NCI-H187 treated with DMSO at 0.1 percent for 48 hours (cell line): Measurements from ENCODE around the gene RNF4.
"Not testable (repeated sequence)": the region's sequence is repeated elsewhere in the genome, so short reads cannot be mapped to it uniquely, and the experiment has no call there.

Experiments
- DNase-seq: peaks from one replicate; lab custom pipeline; 2025; lab: John Stamatoyannopoulos, UW

The RNF4 gene

DNA sequence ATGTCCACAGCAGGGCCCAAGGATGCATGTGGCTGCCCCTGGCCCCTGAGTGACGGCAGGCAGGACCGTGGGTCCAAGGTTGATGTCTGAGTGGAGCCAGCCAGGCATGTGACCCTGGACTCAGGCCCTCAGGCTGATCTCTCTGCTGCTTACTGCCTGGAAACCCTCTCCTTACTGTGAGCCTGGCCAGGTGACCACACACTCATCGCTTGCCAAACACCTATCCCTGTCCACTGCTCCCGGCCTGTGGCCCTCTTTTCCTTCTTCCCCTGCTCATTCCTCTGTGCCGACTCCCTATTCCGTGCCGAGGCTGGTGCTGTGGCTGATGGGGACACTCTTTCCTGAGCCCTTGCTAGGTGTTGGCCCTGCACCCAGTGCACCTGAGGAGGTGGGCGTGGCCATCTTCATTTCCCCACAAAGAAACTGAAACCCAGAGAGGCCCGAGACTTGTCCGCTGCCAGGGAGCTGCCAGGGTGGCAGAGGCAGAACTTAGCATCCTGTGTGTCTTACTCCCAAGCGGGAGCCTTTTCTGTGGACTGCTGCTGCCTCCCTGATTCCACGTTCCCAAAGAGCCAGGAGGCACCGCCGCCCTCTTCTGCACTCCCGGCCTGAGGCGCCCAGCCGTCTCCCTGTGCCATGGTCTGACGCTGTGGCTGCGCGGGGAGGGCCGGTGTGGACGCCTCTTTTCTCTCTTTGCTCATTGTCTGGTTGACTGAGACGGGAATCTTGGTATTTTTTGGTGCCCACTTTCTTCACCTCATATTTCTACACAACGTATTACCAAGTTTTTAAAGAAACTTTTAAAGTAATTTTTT lies 11.2 kb upstream of the RNF4 start:
- no peak for DNase-seq

DNA sequence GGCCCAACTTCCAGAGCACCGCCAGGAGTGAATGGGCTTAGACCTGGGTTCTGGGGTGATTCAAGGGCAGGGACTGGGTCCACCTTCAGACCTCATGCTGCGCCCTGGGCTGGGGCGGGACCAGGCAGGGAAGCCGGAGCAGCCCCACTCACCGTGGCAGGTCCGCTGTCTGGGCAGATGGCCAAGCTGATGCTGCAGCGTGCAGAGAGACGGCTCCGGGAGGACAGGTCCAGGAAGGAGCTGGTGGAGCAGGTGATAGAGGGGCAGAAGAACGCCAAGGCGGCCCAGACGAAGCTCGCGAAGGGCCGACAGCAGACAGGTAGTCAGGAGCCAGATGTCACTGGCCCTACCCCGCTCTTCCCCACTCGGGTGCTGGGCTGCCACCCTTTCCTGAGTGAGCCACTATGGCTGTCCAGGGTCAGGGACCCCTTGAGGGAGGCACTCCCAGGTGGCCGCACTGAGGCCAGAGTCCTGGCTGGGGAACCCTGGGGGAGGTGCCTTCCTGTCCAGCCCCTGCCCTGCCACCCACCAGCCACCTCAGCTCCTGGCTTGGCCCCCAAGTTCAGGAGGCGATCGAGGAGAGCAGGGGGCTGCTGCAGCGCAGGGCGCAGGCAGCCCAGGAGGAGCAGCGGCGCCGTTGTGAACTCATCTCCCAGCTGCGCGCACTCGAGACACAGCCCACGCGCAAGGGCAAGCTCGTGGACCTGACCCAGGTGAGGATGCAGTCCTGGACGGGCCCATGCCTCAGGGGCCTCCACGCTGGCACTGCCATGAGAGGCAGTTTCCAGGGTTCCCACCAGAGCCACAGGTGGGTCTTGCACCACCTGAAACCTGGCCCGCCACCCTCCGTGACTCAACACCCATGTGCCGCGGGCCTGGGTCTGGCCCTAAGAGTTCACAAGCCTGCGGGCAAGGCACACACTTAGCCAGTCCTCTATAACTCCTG lies 10.1 kb upstream of the RNF4 start:
- no peak for DNase-seq

DNA sequence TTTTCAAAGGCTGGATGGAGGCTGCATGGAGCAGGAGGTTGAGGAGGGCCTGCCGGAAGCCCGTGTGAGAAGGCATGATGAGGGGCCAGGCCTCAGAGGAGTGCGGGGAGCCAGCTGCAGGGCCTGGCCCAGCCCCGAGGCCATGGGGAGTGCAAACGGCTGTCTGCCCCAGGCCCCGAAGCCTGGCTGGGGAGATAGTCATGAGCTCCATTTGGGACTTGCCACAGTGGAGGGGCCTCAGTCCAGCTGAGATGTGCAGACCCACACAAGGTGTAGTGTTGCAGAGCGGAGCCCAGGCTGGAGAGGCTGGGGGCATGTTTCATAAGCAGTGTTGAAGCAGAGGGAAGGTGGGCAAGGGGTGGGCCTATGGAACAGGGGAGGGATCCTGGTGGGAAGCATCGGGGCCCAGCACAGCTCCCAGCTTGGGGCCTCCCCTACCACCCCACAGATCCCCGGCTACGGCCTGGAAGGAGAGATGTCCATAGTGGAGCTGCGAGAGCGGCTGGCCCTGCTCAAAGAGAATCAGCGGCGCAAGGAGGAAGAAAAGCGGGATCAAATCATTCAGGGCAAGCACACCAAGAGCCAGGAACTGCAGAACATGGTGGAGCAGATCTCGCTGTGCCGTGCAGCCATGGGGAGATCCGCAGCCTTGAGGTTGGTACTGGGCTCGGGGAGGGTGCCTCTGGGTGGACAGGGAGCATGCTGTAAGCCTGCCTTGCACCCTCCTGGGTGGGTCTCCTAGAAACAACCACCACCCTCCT lies 9.1 kb upstream of the RNF4 start:
- DNase-seq: no peak

DNA sequence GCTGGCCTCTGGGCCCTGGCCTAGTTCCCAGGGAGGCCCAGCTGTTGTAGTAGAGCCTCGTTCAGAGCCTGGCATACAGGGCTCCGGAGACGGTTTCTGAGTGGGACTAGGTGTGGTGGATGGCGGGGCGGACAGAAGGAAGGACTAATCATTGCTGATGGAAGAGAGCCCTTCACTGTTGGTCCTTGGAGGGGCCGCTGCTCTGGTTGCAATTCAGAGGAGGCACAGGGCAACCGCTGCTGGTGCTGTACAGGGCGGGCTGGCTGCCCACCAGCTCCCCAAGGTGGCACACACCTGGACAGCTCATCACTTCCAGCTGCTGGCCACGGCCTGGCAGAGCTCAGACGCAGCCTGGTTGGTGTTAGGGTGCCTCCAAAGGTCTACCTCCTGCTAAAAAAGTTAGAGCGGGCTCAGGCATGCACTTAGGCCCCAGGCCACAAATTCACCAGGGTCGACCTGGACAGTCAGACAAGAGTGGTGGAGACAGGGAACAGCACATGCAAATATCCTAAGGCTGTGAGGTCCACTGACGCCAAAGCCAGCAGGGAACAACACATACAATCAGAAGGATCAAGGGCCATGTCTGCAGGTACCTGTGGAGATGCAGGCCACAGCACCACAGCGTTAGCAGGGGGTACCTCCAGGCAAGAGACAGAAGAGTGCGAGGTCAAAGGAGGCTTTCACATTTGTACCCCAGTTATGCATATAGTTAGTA lies 7.5 kb upstream of the RNF4 start:
- no peak for DNase-seq

DNA sequence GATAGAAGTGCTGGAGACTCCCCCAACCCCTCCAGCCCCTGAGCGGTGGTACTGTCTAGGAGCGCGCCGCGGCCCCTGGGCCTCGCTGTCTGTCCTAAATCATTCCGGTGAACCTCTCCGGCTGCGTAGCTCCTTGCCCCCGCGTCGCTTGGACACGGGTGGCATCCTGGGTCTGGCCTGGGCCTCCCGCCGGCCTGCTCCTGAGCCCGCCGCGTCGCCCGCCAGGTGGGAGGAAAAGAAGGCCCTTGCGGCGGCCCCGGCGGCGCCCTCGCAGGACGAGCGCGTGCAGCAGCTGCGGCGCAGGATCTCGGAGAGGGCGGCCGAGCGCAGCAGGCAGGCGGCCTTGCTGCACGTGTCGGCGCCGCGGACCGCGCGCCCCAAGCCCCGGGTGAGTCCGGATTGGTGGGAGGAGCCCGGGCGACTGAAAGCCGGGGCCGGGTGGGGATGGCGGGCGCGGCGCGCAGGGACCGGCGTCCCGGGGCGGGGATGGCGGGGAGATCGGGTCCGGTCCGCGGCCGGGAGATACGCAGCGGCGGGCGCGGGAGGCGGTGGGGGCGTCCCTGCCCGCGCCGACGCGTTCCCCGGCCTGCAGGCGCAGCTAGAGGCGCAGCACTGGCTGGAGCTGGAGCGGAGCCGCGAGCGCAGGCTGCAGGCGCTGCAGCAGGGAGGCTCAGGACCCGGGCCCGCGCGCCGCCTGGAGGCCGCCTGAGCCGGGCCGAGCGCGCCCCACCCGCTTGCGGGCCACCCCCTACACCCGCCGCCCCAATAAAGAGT lies 6.5 kb upstream of the RNF4 start:
- DNase-seq: no peak

DNA sequence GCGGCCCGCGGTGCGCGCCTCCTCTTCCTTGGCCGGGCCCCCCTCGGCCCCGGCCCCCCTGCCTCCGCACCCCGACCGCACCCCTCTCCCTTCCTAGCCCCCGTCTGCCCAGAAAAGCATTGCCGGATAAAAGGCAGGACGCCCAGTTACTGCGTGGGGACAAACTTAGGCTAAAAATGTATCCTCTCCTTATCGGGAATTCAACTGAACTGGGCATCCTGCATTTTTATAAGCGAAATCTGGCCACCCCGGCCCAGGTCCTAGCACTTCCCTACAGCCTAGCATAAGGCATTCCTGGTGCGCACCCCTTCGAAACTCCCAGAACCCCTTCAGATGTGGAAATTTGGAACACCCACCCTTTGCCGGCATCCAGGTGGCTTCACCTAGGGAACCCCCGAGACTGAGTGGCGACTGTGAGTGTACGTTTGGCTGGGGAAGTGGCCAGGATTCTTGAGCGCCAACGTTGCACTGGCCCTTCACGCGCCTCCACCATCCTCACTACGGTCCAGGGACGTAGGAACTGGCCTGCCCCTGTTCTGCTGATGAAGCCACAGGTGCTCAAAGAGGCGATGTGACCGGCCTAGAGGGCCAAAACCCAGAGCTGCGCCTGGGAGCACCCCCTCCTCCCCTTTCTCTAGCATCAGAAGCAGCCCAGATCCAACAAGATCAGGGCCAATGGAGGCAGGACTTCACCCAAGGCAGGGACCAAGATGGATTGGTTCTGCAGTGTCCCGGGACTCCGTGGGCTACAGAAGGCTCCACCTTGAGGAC lies 5.7 kb upstream of the RNF4 start:
- DNase-seq: no peak

DNA sequence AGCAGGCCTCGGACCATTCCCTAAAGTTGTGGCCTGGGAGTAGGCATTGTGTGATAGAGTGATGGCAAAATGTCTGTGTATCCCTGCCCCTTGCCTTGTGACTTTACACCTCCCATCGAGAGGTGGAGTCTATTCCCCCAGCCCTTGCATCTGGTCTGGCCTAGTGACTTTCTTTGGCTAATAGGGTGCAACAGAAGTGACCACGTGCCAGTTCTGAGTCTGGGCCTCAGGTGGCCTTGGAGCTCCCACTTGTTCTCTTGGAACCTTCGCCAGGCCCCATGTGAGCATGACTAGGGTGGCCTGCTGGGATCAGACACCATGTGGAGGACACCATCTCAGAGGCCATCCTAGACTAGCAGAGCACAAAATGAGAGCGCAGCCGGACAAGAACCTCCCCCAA lies 3.9 kb upstream of the RNF4 start:
- DNase-seq: no peak

DNA sequence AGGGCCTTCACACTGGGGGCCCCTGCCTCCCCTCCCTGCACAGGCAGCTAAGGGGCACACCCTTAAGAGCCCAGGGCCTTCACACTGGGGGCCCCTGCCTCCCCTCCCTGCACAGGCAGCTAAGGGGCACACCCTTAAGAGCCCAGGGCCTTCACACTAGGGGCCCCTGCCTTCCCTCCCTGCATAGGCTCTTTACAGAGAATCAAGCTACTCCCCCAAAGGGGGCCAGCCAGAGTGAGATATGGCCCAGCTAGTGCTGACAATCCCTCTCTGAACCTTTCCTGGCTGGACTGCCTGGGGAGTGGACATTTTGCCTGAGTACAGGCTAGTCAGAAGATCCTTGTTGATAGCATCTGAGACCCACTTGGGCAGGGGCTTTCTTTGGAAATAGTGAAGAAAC lies 3.4 kb upstream of the RNF4 start:
- not testable (repeated sequence) for DNase-seq

DNA sequence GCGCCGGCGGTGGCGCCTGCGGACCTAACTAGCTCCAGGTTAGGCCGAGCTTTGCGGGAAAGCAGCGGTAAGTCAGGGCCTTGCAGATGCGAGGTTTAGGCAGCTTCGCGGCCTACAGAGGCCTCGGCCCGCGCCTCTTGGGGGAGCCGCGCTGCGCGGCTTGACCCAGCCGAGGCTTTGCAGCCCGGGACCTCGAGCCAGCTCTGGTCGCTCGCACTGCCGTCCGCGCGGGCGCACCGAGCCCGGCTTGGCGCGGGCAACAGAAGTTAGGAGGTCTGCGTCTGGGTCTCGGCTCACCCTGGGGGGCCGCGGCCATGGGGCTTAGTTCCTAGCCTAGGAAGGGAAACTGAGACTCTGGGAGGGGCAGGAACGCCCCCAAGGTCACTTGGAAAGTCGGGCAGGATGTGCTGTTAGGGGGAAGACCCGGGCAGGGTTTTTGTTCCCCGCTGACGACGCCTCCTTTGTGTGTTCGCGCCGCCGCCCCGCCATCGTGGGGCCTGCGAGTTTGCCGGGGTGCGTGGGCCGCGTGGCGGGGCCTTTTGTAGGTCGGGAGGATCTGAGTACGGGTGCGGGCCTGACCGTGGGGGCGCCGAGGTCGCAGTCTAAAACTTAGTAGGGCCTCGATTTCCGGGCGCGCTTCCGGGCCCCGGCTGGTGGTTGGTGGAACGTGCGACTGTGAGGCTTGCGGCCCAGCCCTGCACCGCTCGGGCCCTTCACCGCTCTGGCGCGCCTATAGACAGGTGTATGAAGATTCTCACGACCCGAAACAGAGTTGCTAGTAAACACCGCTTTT lies 482 bp downstream of the RNF4 start:
- DNase-seq: no peak

DNA sequence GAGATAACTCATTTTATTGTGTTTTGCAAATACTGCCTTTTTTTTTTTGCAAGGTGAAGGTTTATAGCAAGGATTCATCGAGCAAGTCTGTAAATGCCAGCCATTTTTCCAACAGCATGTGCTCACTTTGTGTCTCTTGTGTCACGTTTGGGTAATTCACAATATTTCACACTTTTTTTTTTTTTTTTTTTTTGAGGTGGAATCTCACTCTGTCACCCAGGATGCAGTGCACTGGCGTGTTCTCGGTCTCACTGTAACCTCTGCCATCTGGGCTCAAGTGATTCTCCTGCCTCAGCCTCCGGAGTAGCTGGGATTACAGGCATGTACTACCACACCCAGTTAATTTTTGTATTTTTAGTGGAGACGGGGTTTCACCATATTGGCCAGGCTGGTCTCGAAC lies 1.9 kb downstream of the RNF4 start:
- DNase-seq: no peak

DNA sequence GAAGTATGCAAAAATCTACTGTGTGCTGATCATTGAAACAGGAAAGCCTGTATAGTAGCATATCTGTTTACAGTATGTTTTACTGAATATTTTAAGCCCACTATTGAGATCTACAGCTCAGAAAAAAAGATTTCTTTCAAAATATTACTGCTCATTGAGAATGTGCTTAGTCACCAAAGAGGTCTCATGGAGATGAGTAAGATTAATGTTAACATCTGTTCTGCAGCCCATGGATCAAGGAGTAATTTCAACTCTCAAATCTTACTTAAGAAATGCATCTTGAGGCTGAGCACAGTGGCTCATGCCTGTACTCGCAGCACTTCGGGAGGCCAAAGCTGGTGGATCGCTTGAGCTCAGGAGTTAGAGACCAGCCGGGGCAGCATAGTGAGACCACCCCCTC lies 3.3 kb downstream of the RNF4 start:
- no peak for DNase-seq

DNA sequence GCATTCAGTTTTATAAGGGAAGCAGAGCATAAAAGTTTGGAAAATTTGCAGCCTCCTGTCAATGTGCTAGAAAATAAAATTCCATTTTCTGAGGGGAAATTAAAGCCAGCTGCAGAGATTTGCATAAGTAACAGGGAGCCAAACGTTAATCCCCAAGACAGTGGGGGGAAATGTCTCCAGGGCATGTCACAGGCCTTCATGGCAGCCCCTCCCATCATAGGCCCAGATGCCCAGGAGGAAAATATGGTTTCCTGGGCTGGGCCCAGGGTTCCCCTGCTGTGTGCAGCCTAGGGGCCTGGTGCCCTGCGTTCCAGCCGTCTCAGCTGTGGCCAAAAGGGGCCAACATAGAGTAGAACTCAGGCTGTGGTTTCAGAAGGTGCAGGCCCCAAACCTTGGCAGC lies 9.3 kb downstream of the RNF4 start:
- DNase-seq: no peak

DNA sequence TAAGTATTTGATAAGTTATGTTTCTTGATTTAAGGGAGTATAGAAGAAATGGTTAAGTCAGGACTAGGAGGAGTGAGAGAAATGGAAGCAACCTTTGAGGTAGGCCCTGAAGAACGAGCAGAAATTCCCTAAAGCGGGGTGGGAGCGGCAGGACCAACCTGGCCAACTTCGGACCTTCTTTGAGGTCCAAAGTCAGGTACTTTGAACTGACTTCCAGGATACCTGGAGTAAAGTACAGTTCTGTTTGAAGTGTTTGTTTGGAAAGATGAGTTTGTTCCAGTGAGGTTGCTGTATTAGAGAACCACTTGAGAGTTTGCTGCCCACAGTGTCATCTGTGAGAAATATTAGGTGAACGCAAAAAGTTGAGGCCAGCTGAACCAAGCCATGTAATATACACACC lies 11.7 kb downstream of the RNF4 start:
- DNase-seq: no peak

DNA sequence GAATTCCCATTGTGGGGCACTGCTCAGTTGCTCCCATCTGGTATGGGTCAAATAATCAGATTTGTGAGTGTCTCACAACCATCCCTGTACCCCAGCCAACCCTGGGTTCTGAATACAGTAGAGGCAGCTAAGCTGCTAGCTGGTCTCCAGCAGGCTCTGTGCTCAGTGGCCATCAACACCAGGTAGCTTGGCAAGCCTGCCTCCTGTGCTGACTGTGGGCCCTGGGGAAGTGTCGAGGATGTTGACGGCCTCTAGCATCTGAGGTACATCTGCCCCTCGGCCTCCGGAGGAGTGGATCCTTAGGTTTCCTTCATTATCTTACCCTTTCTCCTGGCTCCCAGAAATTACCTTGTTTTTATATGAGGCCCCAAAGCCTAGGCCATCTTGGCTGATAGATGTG lies 13.3 kb downstream of the RNF4 start:
- no peak for DNase-seq

DNA sequence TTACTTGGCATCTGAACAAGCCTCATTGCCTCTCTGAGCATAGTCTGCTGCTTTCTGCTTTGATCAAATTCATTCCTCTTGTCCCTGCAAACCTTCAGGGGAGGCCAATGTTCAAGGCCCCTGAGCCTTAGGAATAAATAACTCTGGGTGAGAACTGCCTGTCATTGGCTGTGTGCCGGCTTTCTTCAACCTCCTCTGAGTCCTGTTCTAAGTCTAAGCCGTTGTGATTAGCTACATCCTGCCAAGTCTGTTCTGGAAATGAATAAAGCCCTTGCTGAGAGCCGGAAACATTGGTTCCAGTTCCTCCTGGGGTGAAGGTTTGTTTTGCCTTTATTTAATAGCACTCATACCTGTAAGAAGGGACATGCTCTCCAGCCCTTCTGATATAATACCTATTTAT lies 13.8 kb downstream of the RNF4 start:
- DNase-seq: no peak

DNA sequence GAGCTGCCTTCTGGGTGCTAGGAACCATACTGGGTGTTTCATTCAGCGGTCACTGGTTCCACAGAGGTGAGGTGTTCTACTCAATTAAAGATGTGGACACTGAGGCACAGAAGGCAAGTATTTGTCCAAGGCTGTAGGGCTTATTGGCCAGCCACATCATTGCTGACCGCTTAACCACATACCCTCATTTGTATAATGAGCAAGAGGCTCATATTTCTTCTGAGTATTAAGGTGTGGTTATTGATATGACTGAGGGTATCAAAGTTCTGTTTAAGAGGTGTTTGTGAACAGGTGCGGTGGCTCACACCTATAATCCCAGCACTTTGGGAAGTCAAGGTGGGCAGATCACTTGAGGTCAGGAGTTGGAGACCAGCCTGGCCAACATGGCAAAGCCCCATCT lies 14.3 kb downstream of the RNF4 start:
- no peak for DNase-seq

DNA sequence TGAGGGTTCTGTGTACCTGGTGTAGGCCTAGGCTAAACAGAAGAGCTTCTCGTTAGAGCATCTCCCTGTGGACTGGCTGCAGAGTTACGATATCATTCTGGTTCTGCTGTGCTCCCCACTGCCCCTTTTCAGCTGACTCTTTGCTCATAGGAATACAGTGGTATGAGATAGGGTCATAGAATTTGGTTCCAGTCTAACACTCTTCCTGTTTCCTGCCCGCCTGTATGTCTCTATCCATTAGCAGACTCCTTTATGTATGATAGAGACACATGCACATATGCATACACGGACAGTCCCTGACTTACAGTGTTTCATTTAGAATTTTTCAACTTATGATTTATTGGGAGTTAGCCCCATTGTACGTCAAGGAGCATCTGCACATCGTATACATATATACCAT lies 15.3 kb downstream of the RNF4 start:
- no peak for DNase-seq

DNA sequence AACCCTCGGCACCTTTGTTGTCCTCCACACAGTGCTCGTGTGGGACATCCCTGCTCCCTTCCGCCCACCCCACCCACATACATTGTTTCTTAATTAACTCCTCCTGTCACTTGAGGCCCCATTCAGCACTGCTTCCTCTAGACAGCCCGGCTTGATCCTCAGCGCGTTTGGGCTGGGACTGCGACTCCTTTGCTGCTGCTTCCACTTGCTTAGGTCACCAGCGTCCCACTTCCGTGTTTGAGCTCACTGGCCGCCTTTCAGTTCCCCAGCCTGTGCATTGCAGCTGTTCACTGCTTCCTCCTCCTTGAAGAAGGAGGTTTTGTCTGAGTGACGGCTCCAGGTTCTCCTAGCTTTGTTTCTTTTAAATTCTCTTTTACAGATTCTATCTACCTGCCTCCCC lies 16.1 kb downstream of the RNF4 start:
- no peak for DNase-seq

DNA sequence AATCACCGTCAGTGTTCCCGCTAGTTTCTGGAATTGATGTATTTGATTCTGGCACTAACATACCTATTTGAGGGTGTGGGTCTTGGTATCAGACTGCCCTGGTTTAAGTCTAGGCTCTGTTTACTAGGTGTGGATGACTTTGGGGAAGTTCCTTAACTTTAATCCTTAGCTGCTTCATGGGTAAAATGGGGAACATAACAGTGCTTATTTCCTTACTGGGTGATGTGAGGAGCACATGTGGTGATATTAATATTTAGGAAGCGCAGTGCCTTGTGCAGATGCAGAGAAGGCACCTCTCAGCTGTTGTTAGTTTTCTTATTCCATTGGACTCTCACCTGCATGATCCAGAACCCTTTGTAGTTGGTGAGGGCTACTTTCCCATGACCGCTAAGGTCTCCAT lies 17.1 kb downstream of the RNF4 start:
- DNase-seq: no peak

DNA sequence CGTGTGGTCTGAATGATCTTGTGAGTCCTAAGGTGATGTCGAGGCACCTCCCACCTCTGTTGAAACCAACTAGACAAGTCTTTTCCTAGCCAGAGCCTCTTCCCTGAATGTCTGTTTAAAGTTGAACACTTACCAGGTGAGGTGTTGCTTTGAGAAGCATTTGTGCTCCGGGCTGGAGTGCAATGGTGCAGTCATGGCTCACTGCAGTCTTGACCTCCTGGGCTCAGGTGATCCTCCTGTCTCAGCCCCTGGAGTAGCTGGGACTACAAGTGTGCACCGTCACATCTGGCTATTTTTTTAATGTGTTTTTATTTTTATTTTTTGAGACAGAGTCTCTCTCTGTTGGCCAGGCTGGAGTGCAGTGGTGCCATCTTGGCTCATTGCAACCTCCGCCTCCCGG lies 18.1 kb downstream of the RNF4 start:
- no peak for DNase-seq
